Smooth muscle cell (in vitro differentiated cells): Measurements from ENCODE around the gene TAS2R60. TPM values are rescaled to one million over a fixed set of nuclear protein-coding genes. Genes with fewer than 3 reads are reported as not detected.

Experiments
- DNase-seq: peaks from one replicate; lab custom pipeline; 2025; ENCODE audit not compliant: unreplicated experiment; lab: John Stamatoyannopoulos, UW
- H2AFZ ChIP-seq: fragments of 200-600 bp; sonication (generic); 2 replicates; pipeline ENCODE4 v1.6.0; 2016; ENCODE audit warnings: antibody characterized with exemption, low read depth, mild to moderate bottlenecking
- H3F3A ChIP-seq: fragments of 200-600 bp; sonication (generic); 2 replicates; pipeline ENCODE4 v1.6.0; 2017; ENCODE audit warnings: antibody characterized with exemption, low read depth
- H3K27ac ChIP-seq: fragments of 200-600 bp; sonication (generic); 2 replicates; pipeline ENCODE4 v1.5.1; 2016; ENCODE audit warnings: low read depth, mild to moderate bottlenecking
- H3K27me3 ChIP-seq: fragments of 200-600 bp; sonication (generic); 2 replicates; pipeline ENCODE4 v1.6.1; 2016; ENCODE audit warnings: low read depth, mild to moderate bottlenecking
- H3K36me3 ChIP-seq: fragments of 200-600 bp; sonication (generic); 2 replicates; pipeline ENCODE4 v1.5.1; 2016; ENCODE audit warnings: low read depth
- H3K4me1 ChIP-seq: fragments of 200-600 bp; sonication (generic); 2 replicates; pipeline ENCODE4 v1.5.1; 2016; ENCODE audit warnings: low read depth
- H3K4me2 ChIP-seq: fragments of 200-600 bp; sonication (generic); 2 replicates; pipeline ENCODE4 v1.6.0; 2016; ENCODE audit warnings: mild to moderate bottlenecking
- H3K4me3 ChIP-seq: fragments of 200-600 bp; sonication (generic); 2 replicates; pipeline ENCODE4 v1.5.1; 2016; ENCODE audit warnings: mild to moderate bottlenecking
- H3K79me2 ChIP-seq: fragments of 200-600 bp; sonication (generic); 2 replicates; pipeline ENCODE4 v1.6.0; 2016; ENCODE audit warnings: low read depth, mild to moderate bottlenecking
- H3K9ac ChIP-seq: fragments of 200-600 bp; sonication (generic); 2 replicates; pipeline ENCODE4 v1.6.0; 2016; ENCODE audit warnings: low read depth
- H3K9me3 ChIP-seq: fragments of 200-600 bp; sonication (generic); replicated peaks from 2 replicates; pipeline ENCODE4 v1.5.1; 2016; ENCODE audit warnings: low read depth
- H4K20me1 ChIP-seq: fragments of 200-600 bp; sonication (generic); 2 replicates; pipeline ENCODE4 v1.6.0; 2016; ENCODE audit warnings: low read depth
- WGBS: methylation state at CpG from one replicate; pipeline ENCODE4 v1.1.7; 2016; ENCODE audit warnings: low lambda C conversion rate; 5-methylcytosine and 5-hydroxymethylcytosine counted together
- polyA plus RNA-seq: library from polyadenylated mRNA; unstranded; fragments of >200 nt; fragmentation: Nextera tagmentation; extraction: Ambion mirVana; gene quantifications from 2 replicates; pipeline ENCODE4 v1.2.1, GENCODE V29; 2016
- total RNA-seq: library from RNA; depleted of rRNA; stranded (reverse); fragments of >200 nt; gene quantifications from 2 replicates; pipeline ENCODE4 v1.2.3, GENCODE V29; 2014
- TF ChIP-seq, protein P1 (sequence below): fragments of 200-600 bp; sonication (generic); IDR thresholded peaks from 2 replicates; pipeline ENCODE4 v1.5.1; 2017; ENCODE audit warnings: borderline replicate concordance, mild to moderate bottlenecking, antibody characterized with exemption; ENCODE audit not compliant: insufficient read depth, poor library complexity, severe bottlenecking

The TAS2R60 gene
- total and polyA plus RNA-seq, 2 experiments from 2014 or later: not detected

- no peak overlapping the region for H3K27ac ChIP-seq
- H3F3A ChIP-seq: peaks cover 4% of the 10 kb centered on the region
- H3K4me1 ChIP-seq: no peaks in the 10 kb centered on the region
- no peak overlapping the region for H2AFZ ChIP-seq
- WGBS: 95% methylated on average over 16 of the region's 16 CpGs
- TF ChIP-seq, protein P1, sequence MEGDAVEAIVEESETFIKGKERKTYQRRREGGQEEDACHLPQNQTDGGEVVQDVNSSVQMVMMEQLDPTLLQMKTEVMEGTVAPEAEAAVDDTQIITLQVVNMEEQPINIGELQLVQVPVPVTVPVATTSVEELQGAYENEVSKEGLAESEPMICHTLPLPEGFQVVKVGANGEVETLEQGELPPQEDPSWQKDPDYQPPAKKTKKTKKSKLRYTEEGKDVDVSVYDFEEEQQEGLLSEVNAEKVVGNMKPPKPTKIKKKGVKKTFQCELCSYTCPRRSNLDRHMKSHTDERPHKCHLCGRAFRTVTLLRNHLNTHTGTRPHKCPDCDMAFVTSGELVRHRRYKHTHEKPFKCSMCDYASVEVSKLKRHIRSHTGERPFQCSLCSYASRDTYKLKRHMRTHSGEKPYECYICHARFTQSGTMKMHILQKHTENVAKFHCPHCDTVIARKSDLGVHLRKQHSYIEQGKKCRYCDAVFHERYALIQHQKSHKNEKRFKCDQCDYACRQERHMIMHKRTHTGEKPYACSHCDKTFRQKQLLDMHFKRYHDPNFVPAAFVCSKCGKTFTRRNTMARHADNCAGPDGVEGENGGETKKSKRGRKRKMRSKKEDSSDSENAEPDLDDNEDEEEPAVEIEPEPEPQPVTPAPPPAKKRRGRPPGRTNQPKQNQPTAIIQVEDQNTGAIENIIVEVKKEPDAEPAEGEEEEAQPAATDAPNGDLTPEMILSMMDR: no peak
- DNase-seq: no peak
- H3K27me3 ChIP-seq: no peaks in the 10 kb centered on the region
- no peaks in the 10 kb centered on the region for H3K36me3 ChIP-seq
- H3K9me3 ChIP-seq: no peaks in the 10 kb centered on the region
- H3K9ac ChIP-seq: no peak overlapping the region
- no peak overlapping the region for H3K4me2 ChIP-seq
- H3K79me2 ChIP-seq: no peaks in the 10 kb centered on the region
- peaks cover 13% of the 10 kb centered on the region for H4K20me1 ChIP-seq
- no peak overlapping the region for H3K4me3 ChIP-seq
Observed at GRCh38 chr7:143397710-143398530, 45.3 kb upstream of the TAS2R60 start.

DNA sequence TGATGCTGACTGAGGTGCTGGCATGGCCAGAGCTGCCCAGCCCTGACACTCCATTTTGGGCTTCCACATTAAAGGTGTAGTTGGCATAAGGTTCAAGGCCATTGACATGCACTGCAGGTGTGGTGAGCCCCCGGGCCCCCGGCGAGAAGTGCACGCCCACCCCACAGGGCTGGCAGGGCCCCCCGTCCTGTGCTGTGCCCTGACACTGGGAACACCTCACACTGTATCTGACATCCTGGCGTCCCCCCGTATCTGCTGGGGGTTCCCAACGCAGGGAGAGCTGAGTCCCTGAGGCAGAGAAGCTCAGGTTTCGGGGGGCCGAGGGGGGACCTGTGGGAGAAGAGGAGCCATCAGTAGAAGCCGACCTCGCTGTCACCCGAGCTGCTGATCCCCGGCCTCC lies 44.6 kb upstream of the TAS2R60 start:
- no peak overlapping the region for H3K4me2 ChIP-seq
- no peak overlapping the region for H3K4me3 ChIP-seq
- H3K27ac ChIP-seq: no peak overlapping the region
- no peak for DNase-seq
- H3K9me3 ChIP-seq: no peaks in the 10 kb centered on the region
- no peaks in the 10 kb centered on the region for H3K4me1 ChIP-seq
- peaks cover 2% of the 10 kb centered on the region for H3F3A ChIP-seq
- no peak overlapping the region for H3K9ac ChIP-seq
- H4K20me1 ChIP-seq: peaks cover 6% of the 10 kb centered on the region
- no peaks in the 10 kb centered on the region for H3K27me3 ChIP-seq
- no peaks in the 10 kb centered on the region for H3K79me2 ChIP-seq
- no peaks in the 10 kb centered on the region for H3K36me3 ChIP-seq
- 98% methylated on average over 14 of the region's 14 CpGs for WGBS
- TF ChIP-seq, protein P1: no peak
- H2AFZ ChIP-seq: no peak overlapping the region

DNA sequence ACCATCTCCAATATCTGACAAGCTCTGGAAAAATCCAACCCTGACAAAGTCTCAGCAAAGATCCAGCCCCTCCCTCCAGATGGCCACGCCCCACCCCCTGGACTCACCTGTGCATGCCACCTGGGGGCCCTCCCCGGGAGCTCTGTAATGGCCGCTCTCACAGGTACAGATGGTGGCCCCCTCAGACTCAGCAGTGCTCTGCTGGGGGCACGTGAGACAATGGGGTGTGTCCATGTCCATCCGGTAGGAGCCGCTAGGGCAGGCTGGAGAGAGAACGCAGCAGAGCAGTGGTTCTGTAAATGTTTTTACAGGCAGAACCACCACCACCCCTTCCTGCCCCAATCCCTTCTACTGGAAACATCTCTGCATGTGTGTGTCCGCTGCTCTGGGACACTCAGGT lies 44.1 kb upstream of the TAS2R60 start:
- Histone ChIP-seq H3K4me2 (no peak overlapping the region), H4K20me1 (peaks cover under 1% of the 10 kb centered on the region), H3K36me3 (no peaks in the 10 kb centered on the region), H3K27ac (no peak overlapping the region), H3K4me1 (no peaks in the 10 kb centered on the region), H3K27me3 (no peaks in the 10 kb centered on the region), H3K9ac (no peak overlapping the region), H3K9me3 (no peaks in the 10 kb centered on the region), H3K79me2 (no peaks in the 10 kb centered on the region), H3K4me3 (no peak overlapping the region), H2AFZ (no peak overlapping the region), H3F3A (no peaks in the 10 kb centered on the region)
- 97% methylated on average over 8 of the region's 8 CpGs for WGBS
- TF ChIP-seq, protein P1: no peak
- DNase-seq: no peak

DNA sequence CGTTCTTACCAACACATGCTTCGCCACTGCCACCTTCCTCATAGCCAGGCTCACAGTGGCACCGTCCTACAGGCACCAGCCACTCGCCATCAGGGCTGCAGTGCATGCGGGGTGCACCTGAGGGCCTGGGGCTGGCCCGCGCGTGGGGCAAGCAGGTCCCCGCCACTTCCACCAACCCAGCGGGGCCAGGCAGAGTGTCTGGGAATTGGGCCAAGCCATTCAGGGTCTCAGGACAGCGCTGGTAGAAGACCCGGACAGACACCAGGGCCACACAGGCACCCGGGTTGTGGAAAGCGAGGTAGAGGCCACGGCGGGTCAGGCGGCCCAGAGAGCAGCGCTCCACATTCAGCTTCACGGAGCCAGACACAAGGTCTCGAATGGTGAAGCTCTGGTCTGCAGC lies 43.6 kb upstream of the TAS2R60 start:
- Histone ChIP-seq H3K9me3 (no peaks in the 10 kb centered on the region), H3K4me3 (no peak overlapping the region), H3K36me3 (no peaks in the 10 kb centered on the region), H2AFZ (no peak overlapping the region), H3F3A (no peaks in the 10 kb centered on the region), H4K20me1 (no peaks in the 10 kb centered on the region), H3K4me2 (no peak overlapping the region), H3K27ac (no peak overlapping the region), H3K9ac (no peak overlapping the region), H3K79me2 (no peaks in the 10 kb centered on the region), H3K27me3 (no peaks in the 10 kb centered on the region), H3K4me1 (no peaks in the 10 kb centered on the region)
- TF ChIP-seq, protein P1: no peak
- 97% methylated on average over 20 of the region's 20 CpGs for WGBS
- DNase-seq: no peak
